HG03139 (cell line): ENCODE data around the gene SYCP2.
"Not testable (repeated sequence)": the region's sequence is repeated elsewhere in the genome, so short reads cannot be mapped to it uniquely, and the experiment has no call there.

Experiments
- ATAC-seq: cut with Tn5 transposase; IDR thresholded peaks from one replicate; pipeline ENCODE4 v1.9.1; 2021; ENCODE audit not compliant: unreplicated experiment

SYCP2 gene

DNA sequence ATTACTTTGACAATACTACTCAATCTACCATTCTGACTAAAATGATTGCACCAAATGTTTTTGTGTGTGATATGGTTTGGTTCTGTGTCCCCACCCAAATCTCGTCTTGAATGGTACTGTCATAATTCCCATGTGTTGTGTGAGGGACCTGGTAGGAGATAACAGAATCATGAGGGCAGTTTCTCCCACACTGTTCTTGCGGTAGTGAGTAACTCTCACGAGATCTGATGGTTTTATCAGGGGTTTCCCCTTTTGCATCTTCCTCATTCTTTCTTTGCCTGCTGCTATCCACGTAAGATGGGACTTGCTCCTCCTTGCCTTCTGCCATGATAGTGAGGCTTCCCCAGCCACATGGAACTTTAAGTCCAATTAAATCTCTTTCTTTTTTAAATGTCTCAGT lies 20.8 kb downstream of the SYCP2 start:
- no peak for ATAC-seq

DNA sequence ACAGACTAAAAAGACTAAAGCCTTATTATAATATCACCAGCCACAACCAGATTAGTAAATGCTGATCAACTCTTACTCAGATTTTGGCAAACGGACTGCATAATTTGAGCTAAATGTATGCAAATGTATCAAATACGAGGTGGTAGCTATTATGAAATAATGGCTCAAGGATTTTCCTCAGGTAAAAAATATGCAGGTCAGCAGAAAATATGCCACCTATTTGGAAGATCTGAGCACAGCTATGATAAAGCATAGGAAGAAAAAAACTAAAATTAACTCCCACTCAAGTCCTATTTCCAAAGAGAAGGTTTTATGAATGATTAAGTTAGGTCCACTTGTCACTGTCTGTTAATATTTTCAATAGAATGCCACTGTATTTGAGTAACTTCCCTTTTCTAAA lies 22.4 kb downstream of the SYCP2 start:
- ATAC-seq: no peak

- ATAC-seq: no peak
Observed at GRCh38 chr20:59908855-59909254, 24.6 kb downstream of the SYCP2 start.

DNA sequence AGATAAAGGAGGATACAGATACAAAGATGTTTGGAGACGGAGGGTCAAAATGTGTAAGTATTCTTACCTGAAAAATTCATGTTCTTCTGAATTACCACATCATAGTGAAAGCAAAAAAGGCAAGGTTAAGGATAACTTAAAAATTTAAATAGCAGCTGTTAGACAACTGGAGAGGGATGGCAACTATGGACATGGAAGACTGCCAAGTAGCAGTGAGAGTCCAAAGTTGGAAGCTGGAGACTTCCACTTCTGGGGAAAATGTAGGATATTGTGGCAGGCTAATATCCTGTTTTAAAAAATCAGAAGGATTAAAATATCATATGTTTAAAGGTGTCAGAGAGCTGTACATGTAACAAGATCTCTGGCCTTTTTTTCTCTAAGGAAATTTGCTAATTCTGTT lies 29.8 kb downstream of the SYCP2 start:
- ATAC-seq: no peak

DNA sequence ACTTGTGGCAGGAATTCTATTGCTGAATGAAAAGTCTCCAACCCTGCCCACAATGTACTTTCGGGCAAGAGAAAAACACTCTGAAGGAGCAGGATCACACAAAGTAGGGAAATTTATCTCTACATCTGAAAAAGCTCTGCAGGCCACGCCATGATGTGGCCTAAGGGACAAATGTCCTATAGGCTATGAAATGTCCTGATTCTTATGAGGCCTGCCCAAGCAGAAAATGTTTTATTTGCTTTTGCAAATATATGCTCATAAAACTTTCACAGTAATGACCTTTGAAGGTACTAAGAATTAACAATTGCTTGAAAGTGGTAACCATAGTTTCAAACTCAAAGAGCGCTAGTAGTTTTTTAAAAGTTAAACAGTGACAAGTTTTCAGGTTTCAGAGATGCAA lies 31.0 kb downstream of the SYCP2 start:
- no peak for ATAC-seq

DNA sequence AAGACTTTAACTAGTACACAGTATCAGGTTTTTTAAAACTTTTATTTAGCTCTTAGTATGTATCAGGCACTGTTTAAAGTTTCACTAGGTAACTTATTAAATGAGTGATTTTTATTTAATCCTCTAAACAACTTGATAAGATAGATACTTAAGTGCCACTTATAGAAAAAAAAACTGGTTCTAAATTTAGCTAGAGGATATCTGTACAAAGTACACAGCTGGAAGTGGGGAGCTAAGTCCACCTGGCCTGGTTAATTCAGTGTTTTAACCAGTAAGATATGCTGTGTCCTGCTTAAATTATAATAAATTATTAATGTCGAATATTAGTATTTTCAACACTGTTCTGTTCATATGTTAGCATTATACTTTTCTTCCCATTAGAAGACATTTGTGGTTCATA lies 37.5 kb downstream of the SYCP2 start:
- no peak for ATAC-seq

GRCh38 chr20:59891581-59891980 lies 41.9 kb downstream of the SYCP2 start:
- ATAC-seq: no peak

DNA sequence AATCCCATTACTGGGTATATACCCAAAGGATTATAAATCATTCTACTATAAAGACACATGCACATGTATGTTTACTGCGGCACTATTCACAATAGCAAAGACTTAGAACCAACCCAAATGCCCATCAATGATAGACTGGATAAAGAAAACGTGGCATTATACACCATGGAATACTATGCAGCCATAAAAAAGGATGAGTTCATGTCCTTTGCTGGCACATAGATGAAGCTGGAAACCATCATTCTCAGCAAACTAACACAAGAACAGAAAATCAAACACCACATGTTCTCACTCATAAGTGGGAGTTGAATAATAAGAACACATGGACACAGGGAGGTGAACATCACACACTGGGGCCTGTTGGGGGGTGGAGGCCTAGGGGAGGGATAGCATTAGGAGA lies 43.4 kb downstream of the SYCP2 start:
- not testable (repeated sequence) for ATAC-seq

- no peak for ATAC-seq
Observed at GRCh38 chr20:59888050-59888449, 45.4 kb downstream of the SYCP2 start.

DNA sequence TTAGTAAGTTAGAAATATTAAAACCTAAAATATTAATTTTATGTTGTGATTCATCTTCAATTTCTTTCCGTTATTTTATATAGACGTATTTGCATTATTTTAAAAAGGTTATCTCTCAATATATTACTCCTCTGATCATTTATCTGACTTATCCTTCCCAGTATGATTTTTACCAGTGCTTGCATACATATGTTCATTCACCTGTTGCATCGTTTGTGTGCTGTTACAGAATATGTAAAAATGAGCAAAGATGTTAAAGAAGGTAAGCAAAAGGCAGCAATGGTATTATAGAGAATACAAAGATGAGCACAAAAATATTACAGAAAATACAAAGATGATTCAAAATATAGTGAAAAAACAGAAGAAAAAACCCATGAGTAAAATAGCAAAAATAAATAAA lies 48.9 kb downstream of the SYCP2 start:
- no peak for ATAC-seq

- ATAC-seq: no peak
Observed at GRCh38 chr20:59880198-59880597, 53.2 kb downstream of the SYCP2 start.

DNA sequence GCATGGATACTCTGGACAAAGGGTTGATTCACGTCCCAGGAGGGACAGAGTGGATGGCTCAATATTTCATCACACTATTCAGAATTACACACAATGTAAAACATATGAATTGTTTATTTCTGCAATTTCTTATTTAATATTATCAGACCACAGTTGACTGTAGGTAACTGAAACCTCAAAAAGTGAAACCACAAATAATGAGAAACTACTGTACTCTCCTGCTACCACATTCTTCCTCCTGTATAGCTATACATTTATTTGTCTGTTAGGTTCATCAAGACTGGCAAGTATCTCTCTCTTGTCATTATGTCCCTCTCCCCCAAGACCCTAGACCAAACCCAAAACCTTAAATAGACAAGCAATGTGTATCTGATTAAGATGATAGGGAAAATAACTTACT lies 60.0 kb downstream of the SYCP2 start:
- no peak for ATAC-seq

DNA sequence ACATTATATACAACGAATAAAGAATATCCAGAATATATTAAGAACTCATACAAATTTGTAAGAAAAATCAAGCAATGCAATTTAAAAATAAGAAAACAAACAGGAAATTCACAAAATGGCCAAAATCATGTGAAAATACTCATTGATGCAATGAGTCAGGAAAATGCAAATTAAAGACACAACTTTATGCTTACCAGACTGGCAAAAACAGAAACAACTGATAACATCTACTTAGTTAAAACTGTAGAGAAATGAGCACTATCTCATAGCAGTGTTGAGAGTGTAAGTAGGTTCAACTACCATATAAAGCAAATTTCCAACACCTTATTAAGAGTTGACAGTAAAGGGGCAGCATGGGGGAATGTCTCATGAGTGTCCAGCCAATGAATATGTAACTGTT lies 62.3 kb downstream of the SYCP2 start:
- ATAC-seq: no peak

DNA sequence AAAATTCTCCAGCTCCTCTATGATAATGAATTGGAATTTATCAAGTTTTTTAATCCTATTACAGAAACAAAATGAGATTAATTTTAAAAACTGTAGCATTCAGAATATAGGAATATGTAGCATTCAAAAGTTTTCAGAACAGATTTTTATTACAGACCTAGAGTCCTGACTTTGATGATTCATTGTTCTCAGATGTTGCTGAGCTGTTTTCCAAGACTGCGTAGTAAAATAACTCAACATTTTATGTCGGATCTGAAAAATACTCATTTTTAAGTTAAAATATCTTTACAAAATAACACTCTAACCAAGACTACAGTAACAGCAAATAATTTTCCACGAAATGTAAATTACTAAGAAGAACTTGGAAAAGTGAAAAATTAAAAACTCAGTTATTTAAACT lies 67.1 kb downstream of the SYCP2 start:
- ATAC-seq: no peak

DNA sequence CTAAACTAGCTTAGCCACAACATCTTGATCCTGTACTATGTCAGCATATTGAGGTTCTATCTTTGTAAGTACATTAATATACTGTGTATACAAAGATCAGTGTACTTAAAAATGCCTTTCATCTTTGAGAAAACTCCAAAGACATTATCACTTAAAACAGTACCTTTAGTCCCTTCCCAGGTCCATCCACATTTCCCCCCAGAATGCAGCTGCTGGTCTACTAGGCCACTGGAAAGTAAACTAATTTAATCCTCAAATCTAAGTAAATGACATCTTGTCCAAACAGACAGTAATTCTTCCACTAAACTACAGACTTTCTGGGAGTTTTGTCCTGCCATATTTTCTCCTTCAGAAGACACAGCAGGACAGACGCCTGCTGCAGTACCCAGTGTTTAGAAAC lies 68.7 kb downstream of the SYCP2 start:
- ATAC-seq: no peak

GRCh38 chr20:59863058-59863457 lies 70.4 kb downstream of the SYCP2 start:
- no peak for ATAC-seq

DNA sequence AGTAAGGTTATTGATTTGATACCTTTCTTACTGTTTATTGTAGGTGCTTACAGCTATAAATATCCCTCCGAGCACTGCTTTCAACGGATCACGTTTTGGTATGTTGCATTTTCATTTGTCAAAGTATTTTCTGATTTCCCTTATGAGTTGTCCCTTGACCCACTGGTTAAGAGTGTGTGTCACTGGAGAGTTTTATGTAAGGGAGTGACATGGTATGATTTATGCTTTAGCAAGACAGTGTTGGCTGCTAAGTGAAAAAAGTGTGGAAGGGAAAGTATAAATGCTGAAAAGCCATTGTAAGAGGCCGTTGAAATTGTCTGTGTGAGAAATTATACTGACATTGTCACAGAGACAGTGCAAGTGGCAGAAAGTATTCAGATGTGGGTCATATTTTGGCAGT lies 72.0 kb downstream of the SYCP2 start:
- ATAC-seq: no peak

DNA sequence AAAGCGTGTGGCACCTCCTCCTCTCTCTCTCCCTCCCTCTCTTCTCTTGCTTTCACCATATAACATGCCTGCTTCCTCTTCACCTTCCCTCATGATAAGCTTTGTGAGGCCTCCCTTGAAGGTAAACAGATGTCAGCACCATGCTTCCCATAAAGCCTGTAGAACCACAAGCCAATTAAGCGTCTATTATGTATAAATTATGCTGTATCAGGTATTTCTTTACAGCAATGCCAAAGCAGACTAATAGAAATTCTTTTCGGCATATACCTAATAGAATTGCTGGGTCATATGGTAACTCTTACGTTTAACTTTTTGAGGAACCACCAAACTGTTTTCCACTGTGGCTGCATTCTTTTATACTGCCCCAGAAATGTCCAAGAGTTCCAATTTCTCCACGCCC lies 75.0 kb downstream of the SYCP2 start:
- no peak for ATAC-seq

DNA sequence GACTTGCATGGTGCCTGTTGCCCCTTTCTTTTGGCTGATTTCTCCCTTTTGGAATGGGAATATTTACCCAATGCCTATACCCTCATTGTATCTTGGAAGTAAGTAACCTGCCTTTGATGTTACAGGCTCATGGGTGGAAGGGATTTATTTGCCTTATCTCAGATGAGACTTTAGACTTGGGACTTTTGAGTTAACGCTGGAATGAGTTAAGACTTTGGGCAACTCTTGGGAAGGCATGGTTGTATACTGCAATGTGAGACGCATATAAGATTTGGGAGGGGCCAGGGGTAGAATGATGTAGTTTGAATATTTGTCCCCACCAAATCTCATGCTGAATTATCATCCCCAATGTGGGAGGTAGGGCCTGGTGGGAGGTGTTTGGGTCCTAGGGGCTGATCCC lies 75.5 kb downstream of the SYCP2 start:
- no peak for ATAC-seq

- not testable (repeated sequence) for ATAC-seq
Observed at GRCh38 chr20:59856941-59857340, 76.5 kb downstream of the SYCP2 start.

DNA sequence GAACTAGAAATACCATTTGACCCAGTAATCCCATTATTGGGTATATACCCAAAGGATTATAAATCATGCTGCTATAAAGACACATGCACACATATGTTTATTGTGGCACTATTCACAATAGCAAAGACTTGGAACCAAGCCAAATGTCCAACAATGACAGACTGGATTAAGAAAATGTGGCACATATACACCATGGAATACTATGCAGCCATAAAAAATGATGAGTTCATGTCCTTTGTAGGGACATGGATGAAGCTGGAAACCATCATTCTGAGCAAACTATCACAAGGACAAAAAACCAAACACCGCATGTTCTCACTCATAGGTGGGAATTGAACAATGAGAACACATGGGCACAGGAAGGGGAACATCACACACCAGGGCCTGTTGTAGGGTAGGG lies 76.9 kb downstream of the SYCP2 start:
- not testable (repeated sequence) for ATAC-seq

- no peak for ATAC-seq
Observed at GRCh38 chr20:59850018-59850641, 83.3 kb downstream of the SYCP2 start.

GRCh38 chr20:59848182-59848581 lies 85.3 kb downstream of the SYCP2 start:
- ATAC-seq: no peak

DNA sequence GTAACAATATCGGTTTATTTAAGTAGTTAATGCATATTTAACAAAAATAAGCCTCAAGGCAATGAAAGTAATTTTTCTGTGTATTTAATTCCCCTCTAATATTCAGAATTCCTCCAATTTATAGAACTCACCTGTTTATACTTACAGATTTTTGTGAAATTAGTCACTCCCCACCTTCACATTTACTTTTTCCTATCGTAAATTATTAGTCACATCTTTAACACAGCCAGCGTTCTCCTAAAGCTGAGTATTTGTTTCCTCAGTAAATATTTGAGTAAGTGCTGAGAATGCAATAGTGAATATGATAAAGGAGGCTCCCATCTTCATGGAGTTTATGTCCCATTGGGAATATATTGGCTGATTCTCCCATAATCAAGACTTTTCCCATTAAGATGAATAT lies 88.0 kb downstream of the SYCP2 start:
- ATAC-seq: no peak
